ENCODE data around the gene SORCS2.

DNA sequence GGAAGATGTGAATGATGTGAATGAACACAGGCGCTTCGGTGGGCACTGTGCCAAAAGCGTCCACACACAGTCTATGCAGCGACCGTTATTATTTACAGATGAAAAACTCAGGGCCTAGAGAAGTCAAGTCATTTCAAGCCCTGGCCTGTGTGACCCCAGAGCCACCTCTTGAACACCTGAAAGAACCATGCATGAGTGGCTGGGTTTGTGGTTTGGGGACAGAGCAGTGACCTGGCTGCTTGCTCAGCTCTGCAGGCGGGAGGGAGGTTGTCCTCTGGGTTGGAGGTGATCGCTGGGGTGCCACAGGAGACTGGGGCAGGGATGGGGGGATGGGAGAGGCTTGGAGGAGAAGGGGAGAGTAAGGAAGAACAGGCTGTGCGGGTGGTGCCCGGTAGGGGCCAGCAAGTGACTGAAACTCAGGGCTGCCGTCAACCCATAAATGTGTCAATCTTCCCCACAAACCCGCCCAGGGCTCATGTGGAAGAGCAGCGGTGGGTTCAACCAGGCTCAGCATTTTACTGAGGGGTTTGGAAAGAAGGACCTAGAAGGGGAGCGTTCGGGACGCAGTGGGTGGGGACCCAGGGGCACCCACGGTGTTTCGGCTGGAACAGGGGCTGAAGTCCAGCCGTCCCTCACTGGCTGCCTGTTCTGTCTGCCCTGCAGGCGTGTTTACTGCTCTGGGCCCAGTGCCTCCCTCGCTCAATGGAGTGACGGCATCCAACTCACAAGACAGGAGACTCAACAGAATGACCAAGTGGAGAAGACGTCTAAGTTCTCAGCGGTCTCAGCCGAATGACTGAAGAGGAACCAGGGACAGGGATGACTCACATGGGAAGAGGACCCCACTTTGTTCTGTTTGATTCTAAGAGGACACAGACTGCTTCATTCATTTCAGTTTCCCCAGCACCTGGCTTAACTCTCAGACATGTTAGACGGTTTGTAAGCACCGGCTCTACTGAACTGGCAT, 579.5 kb downstream of the SORCS2 start:
- TF ChIP-seq, protein P1, sequence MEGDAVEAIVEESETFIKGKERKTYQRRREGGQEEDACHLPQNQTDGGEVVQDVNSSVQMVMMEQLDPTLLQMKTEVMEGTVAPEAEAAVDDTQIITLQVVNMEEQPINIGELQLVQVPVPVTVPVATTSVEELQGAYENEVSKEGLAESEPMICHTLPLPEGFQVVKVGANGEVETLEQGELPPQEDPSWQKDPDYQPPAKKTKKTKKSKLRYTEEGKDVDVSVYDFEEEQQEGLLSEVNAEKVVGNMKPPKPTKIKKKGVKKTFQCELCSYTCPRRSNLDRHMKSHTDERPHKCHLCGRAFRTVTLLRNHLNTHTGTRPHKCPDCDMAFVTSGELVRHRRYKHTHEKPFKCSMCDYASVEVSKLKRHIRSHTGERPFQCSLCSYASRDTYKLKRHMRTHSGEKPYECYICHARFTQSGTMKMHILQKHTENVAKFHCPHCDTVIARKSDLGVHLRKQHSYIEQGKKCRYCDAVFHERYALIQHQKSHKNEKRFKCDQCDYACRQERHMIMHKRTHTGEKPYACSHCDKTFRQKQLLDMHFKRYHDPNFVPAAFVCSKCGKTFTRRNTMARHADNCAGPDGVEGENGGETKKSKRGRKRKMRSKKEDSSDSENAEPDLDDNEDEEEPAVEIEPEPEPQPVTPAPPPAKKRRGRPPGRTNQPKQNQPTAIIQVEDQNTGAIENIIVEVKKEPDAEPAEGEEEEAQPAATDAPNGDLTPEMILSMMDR (IDR thresholded peaks at IDR 0.05) = no peak
- TF ChIP-seq POLR2AphosphoS5 (IDR thresholded peaks at IDR 0.05) = no peak
- TF ChIP-seq POLR2A (IDR thresholded peaks at IDR 0.05) = no peak
